T-helper 17 cell (primary cell): ENCODE data around the gene SLC44A1. TPM values are rescaled to one million over a fixed set of nuclear protein-coding genes. Genes with fewer than 3 reads are reported as not detected.

Source experiments
- ATAC-seq: fragments of 150-1000 bp; cut with Tn5 transposase; 2 replicates; pipeline ENCODE4 v1.10.0; 2021; ENCODE audit warnings: mild to moderate bottlenecking, moderate library complexity
- DNase-seq, 3 donors: peaks; one replicate each; pipeline versions ENCODE4 v3.0.0 to v3.0.0-alpha.2; 2020 to 2021
- H3K9me3 ChIP-seq: one replicate; pipeline ENCODE4 v1.7.0; 2013; ENCODE audit warnings: low read length, mild to moderate bottlenecking; ENCODE audit not compliant: control insufficient read depth, poor library complexity, severe bottlenecking
- H3K27ac Mint-ChIP-seq: one replicate; pipeline ENCODE4 v1.8.0; 2022; ENCODE audit warnings: mild to moderate bottlenecking, moderate library complexity, mixed read lengths
- H3K27me3 Mint-ChIP-seq: one replicate; pipeline ENCODE4 v1.8.0; 2022; ENCODE audit warnings: mixed read lengths
- H3K36me3 Mint-ChIP-seq: one replicate; pipeline ENCODE4 v1.8.0; 2022; ENCODE audit warnings: low read depth, mixed read lengths
- H3K4me1 Mint-ChIP-seq: one replicate; pipeline ENCODE4 v1.8.0; 2022; ENCODE audit warnings: mild to moderate bottlenecking, mixed read lengths
- H3K4me3 Mint-ChIP-seq: one replicate; pipeline ENCODE4 v1.8.0; 2022; ENCODE audit warnings: mild to moderate bottlenecking, moderate library complexity, mixed read lengths
- total RNA-seq, 4 donors: library from RNA in 2 of 4; stranded (reverse) in 2 of 4; gene quantifications; one replicate each; pipeline ENCODE4 v1.2.3 and lab custom pipeline; 2022 to 2026

Gene SLC44A1
- total RNA-seq, 2 donors from 2014 or later = 11.8 to 14.9 TPM

DNA sequence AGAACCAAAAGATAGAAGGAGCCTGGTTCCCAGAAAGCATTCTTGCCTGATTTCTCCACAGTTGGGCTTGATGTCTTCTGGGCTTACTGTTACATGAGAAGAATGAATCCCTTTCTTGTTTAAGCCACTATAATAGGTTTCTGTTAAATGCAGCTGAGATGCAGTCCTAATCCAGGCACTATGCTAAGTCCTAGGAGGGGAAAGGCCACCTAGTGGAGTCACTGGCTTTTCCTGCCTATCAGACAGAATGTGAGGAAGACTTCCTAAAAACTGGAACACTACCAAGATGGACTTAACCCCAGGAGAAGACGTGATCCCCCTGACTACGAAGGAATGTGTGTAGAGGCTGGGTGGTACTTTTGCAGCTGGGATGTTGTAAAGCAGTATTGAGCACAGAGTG is 169.1 kb downstream of the SLC44A1 start:
- DNase-seq (no peak), ATAC-seq (no peak)
- Mint-ChIP-seq H3K27ac (no peak overlapping the region), H3K4me1 (peaks cover 7% of the 10 kb centered on the region), H3K4me3 (no peak overlapping the region), H3K27me3 (peaks cover 25% of the 10 kb centered on the region), H3K36me3 (no peaks in the 10 kb centered on the region)
- no peaks in the 10 kb centered on the region for H3K9me3 ChIP-seq

DNA sequence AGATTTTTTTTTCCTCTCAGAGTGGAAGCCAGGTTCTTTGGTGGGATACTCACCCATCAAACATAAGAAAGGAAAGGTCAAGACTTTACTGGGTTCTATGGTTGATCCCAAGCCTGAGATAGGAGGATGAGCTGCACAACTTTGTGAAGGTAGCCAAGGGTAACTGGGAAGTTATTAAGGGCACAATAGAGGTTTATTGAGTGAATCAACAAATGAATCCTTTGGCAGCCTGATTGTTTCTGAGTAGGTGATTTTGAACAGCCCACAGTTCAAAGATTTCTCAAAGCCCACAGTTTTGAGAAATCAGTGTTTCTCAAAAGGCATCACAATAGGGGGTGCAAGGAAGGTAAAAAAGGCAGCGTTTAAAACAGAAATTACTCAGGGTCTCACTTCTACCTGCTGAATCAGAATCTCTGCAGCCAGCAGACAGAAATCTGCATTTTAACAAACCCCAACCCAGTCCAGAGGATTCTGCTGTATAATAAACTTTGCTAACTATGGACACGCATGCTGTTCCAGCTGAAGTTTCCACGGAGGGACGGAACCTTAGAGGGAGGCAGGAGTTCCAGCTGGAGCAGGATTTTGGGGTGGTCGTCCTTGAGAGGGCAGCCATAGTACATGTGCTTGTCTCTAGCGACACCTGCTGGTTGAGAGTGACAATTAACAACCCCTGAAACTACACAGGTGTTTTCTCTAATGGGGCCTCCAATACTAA is 170.7 kb downstream of the SLC44A1 start:
- Mint-ChIP-seq H3K27ac (no peak overlapping the region), H3K4me1 (peaks cover 7% of the 10 kb centered on the region), H3K4me3 (no peak overlapping the region), H3K36me3 (no peaks in the 10 kb centered on the region), H3K27me3 (peaks cover 25% of the 10 kb centered on the region)
- ATAC-seq = peak; percentile 78
- H3K9me3 ChIP-seq = no peaks in the 10 kb centered on the region
- DNase-seq = peak; percentile 21 to 51 (median 23)

DNA sequence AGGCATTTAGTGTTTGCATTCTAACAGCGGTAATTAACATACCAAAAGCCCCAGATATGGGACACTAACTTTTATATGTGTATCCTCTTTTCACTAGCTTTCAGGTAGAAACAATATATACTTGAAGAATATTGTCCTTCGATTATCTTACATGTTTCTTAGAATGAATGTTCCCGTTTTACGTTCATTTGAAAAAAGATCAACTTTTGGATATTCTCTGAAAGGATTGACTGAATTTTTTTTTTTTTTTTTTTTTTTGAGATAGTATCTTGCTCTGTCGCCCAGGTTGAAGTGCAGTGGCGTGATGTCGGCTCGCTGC is 171.2 kb downstream of the SLC44A1 start:
- Mint-ChIP-seq H3K27me3 (peaks cover 25% of the 10 kb centered on the region), H3K4me1 (peaks cover 7% of the 10 kb centered on the region), H3K36me3 (no peaks in the 10 kb centered on the region), H3K27ac (no peak overlapping the region), H3K4me3 (no peak overlapping the region)
- no peak for DNase-seq
- ATAC-seq = no peak
- no peaks in the 10 kb centered on the region for H3K9me3 ChIP-seq

DNA sequence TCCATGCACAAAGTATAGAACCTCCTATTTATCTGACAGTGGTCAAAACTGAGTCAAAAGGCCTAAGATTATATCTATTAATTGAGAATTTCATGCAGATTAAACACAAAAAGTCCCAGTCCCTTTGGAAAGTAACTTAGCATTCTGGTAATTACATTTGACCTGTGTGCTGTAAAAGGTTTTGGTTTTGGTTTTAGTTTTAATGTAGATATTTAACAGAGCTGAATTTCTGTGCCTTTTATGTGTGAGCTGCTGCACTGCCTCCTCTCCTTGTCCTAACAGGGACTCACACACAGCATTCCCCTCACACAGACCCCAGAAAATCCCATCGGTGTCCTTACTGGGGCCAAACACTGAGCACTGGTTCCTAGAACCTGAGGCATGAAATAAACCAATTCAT is 172.4 kb downstream of the SLC44A1 start:
- Mint-ChIP-seq H3K27me3 (peaks cover 25% of the 10 kb centered on the region), H3K27ac (no peak overlapping the region), H3K36me3 (no peaks in the 10 kb centered on the region), H3K4me3 (no peak overlapping the region), H3K4me1 (peaks cover 7% of the 10 kb centered on the region)
- DNase-seq (no peak), ATAC-seq (no peak)
- no peaks in the 10 kb centered on the region for H3K9me3 ChIP-seq

DNA sequence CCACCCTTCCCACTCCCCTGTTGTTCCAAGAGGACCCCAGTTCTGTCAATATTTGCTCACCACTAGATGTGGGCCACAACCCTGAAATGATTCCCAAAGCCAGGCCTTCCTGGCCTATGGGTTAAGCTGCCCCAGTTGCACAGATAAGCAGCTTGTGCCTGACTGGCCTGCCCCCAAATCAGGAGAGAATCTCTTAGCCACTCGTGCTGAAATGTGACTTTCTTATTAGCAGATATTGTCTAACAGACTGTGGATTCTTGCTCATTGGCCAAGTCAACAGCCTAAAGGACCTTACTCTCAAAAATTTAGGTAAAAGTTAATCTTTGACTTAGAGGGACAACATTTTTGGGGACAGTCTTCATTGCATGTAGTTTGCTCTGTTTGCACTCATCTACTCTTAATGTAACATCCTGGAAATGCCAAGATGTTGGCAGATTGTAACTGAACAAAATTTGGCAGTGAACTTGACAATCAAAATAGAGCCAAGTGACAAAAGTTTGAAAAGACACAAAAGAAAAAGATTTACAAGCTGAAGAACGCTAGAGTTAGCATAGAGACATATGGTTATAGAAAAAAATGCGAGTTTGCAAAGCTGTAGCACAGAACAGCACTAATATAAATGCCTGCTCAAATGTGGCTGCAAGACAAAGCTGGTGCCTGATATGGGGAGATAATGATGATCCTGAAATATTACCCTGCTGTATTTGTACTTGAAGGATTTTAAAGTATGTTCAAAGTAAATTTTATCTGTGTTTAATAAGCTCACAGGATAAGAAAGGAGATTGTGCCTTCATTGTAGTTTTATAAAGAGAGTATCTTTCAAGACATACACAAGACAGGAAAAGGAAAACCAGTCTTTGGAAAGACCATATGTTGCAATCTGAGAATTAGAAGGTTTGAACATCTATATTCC is 174.4 kb downstream of the SLC44A1 start:
- no peak overlapping the region for H3K27ac Mint-ChIP-seq
- peaks cover 7% of the 10 kb centered on the region for H3K4me1 Mint-ChIP-seq
- H3K4me3 Mint-ChIP-seq = no peak overlapping the region
- H3K36me3 Mint-ChIP-seq = no peaks in the 10 kb centered on the region
- DNase-seq (no peak), ATAC-seq (no peak)
- H3K27me3 Mint-ChIP-seq = peaks cover 10% of the 10 kb centered on the region
- no peaks in the 10 kb centered on the region for H3K9me3 ChIP-seq

DNA sequence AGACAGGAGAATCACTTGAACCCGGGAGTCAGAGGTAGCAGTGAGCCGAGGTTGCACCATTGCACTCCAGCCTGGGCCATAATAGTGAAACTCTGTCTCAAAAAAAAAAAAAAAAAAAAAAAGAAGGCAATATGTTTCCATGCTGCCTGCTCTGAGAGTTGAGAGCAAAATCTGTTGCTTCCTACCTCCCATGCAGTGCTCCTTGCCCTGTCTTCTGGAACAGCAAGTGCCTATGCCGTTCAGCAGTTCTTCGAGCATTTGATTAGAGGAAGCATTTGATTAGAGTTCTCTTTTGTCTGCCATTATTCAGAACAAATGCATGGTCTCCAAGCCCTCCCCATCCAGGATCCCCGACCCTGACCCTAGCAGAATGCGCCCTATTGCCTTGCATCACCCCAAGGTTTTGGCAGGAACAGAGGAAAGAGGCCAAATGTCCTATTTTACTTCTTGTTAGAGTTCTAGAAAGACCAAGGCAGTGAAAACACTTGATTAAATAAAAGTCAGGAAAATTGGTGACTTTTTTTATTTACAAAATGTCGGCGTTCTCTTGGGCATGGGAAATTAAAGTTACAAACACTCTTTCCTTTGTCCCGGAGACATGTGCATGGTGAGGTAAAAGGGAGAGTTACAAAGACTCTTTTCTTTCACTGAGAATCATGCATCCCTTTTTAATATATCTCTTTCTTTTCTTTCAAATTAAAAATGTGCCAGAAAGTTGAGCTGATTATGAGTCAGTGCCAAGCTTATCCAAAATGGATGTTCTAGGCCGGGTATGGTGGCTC is 175.6 kb downstream of the SLC44A1 start:
- no peaks in the 10 kb centered on the region for H3K9me3 ChIP-seq
- DNase-seq (no peak), ATAC-seq (no peak)
- Mint-ChIP-seq H3K36me3 (no peaks in the 10 kb centered on the region), H3K4me3 (no peak overlapping the region), H3K27me3 (peaks cover 4% of the 10 kb centered on the region), H3K27ac (no peak overlapping the region), H3K4me1 (peaks cover 4% of the 10 kb centered on the region)

DNA sequence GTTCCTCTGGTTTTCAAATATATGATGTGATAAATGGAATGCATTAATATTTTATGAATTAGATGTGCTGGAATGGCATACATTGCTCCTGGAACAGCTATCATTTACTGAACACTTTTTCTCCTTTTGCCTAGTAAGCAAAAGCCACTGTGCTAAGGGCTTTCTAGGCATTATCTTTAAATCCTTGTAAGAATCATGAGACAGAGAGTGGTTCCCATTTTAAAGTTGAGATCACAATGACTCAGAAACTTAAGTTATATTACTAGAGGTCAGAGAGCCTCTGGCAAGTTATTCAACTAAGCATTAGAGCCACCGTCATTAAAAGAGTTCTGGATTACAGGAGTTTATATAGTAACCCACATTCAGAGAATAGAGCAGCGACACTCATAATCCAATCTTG is 176.7 kb downstream of the SLC44A1 start:
- H3K4me1 Mint-ChIP-seq = peaks cover 3% of the 10 kb centered on the region
- DNase-seq (no peak), ATAC-seq (no peak)
- no peak overlapping the region for H3K27ac Mint-ChIP-seq
- no peaks in the 10 kb centered on the region for H3K9me3 ChIP-seq
- peaks cover 4% of the 10 kb centered on the region for H3K27me3 Mint-ChIP-seq
- H3K36me3 Mint-ChIP-seq = no peaks in the 10 kb centered on the region
- H3K4me3 Mint-ChIP-seq = no peak overlapping the region

DNA sequence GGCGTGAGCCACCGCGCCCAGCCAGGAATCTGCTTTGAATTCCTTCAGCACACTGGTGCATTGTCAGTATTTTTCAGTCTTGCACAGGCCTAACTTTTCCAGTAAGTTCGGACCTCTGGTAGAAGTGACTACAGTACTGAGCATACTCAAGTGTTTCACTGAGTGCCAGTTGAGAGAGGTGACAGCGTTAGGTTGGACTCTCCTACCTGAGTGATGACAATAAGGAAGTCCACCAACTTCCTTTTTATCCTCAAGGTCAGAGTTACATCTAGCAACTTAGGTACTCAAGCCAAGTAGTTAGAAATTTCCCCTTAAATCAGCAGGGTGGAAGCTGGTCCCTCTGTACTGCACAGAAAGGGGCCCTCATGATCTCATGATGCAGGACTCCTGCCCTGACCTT is 177.4 kb downstream of the SLC44A1 start:
- H3K27me3 Mint-ChIP-seq = peaks cover 4% of the 10 kb centered on the region
- no peaks in the 10 kb centered on the region for H3K36me3 Mint-ChIP-seq
- no peak for ATAC-seq
- H3K27ac Mint-ChIP-seq = no peak overlapping the region
- no peaks in the 10 kb centered on the region for H3K9me3 ChIP-seq
- no peak overlapping the region for H3K4me3 Mint-ChIP-seq
- H3K4me1 Mint-ChIP-seq = peaks cover 3% of the 10 kb centered on the region
- no peak for DNase-seq

DNA sequence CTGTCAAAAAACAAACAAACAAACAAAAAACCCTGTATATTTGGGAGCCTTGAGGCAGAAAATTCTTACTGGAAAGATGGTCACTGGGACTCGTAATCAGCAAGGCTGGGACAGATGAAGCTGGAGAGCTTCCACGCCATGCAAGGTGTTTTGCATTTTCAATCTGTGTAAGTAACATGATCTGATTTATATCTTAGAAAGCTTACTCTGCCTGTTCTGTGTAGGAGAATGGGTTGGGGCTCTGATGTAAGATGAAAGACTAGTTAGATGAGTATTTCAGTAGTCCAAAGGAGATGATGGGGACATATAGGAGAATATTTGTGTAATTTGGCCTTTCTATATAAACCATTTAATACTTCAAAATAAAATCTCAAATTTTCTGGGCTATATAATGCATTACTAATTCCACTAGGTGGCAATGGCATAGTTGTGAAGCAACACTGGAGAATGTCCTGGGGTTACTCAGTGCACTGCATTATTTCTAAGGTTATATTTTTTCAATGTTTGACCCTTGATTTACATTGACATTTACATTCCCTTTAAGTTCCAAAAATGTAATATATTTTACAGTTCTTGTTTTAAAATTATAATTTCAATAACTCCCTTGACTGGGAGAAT is 181.5 kb downstream of the SLC44A1 start:
- Mint-ChIP-seq H3K27ac (no peak overlapping the region), H3K4me3 (no peak overlapping the region), H3K27me3 (peaks cover 4% of the 10 kb centered on the region), H3K36me3 (no peaks in the 10 kb centered on the region), H3K4me1 (peaks cover 3% of the 10 kb centered on the region)
- DNase-seq (no peak), ATAC-seq (no peak)
- no peaks in the 10 kb centered on the region for H3K9me3 ChIP-seq

DNA sequence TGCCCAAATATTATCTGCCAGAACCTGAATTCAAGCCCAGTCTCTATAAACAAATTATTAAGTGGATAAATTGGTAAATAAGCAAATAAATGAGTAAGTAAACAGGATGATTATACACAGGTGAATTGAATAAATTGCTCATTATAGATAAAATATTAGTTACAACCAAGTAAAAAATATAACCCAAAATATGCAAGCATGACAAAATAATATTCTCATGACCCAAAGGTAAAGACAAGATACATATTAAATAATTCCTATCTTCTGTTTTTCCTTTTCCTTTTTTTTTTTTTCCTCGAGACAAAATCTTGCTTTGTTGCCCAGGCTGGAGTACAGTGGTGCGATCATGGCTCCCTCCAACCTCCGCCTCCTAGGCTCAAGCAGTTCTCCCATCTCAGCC is 182.2 kb downstream of the SLC44A1 start:
- peaks cover 3% of the 10 kb centered on the region for H3K4me1 Mint-ChIP-seq
- no peak overlapping the region for H3K4me3 Mint-ChIP-seq

DNA sequence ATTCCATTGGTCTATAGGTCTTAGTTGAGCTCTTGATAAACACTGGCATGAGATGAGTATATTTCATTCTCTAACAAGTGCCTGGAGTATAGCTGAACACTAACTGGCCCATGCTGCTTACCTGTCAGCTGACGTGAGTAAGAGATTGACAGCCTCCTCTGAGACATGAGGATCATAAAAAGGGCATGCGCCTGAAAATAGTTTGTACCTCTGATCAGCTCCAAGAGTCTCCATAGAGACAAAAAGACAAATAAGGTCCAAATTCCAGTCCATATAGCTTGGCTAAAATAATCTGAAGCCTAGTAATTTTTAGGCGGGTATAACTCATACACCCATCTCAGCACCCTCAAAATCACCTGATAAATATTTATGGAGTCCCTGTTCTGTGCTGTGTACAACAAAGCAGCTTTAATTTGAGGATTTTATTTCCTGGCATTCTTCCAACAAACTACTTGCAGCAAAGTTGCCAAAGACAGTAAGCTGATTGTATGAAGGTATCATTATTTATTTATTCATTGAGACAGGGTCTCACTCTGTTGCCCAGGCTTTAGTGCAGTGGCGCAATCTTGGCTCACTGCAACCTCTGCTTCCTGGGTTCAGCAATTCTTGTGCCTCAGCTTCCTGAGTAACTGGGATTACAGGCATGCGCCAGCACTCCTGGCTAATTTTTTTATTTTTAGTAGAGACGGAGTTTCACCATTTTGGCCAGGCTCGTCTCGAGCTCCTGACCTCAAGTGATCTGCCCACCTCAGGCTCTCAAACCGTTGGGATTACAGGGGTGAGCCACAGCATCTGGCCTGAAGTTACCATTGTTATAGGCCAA is 187.2 kb downstream of the SLC44A1 start:
- no peaks in the 10 kb centered on the region for H3K9me3 ChIP-seq
- no peak for ATAC-seq
- no peak overlapping the region for H3K4me3 Mint-ChIP-seq
- no peaks in the 10 kb centered on the region for H3K4me1 Mint-ChIP-seq
- peaks cover 18% of the 10 kb centered on the region for H3K27me3 Mint-ChIP-seq
- no peak overlapping the region for H3K27ac Mint-ChIP-seq
- H3K36me3 Mint-ChIP-seq = peaks cover 2% of the 10 kb centered on the region
- DNase-seq = no peak

More for the DNA sequence above, 182.2 kb downstream of the SLC44A1 start:
- no peaks in the 10 kb centered on the region for H3K36me3 Mint-ChIP-seq
- no peak overlapping the region for H3K27ac Mint-ChIP-seq
- DNase-seq = no peak
- no peak for ATAC-seq
- no peaks in the 10 kb centered on the region for H3K9me3 ChIP-seq
- H3K27me3 Mint-ChIP-seq = peaks cover 4% of the 10 kb centered on the region

DNA sequence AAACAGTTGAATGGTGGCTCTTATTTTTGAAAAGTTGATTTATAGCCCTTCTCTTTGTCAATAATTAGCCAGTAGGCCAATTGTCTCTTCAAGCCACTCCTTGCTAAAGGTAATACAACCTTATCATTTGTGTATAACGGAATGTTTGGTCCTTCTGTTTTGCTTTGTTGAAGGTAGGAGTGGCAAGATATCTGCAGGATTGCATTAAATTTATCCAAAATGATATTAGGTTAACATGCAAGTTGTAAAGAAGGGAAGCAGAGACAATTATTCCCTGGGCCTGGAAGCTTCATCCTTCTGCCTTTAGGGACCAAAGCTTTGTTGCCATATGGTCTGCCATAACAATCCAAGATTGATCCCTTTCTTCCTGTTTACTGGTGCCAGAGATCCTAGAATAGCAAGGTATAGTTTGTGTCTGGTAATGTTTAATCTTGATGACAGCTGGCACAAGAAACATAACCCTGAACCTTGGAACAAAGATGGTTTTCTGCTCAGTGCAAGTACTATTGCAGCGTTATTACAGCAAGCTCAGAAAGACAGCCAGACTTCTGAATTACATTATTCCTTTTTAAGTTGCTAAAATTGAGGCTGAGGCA is 187.9 kb downstream of the SLC44A1 start:
- H3K9me3 ChIP-seq = no peaks in the 10 kb centered on the region
- Mint-ChIP-seq H3K27me3 (peaks cover 18% of the 10 kb centered on the region), H3K4me1 (no peaks in the 10 kb centered on the region), H3K36me3 (peaks cover 2% of the 10 kb centered on the region), H3K27ac (no peak overlapping the region), H3K4me3 (no peak overlapping the region)
- ATAC-seq (no peak), DNase-seq (no peak)
